Ovary (tissue), 9 donors: Measurements from ENCODE around the gene ZNF860. TPM values are rescaled to one million over a fixed set of nuclear protein-coding genes. Genes with fewer than 3 reads are reported as not detected.

Experiments
- DNase-seq, 5 donors: peaks; one replicate each; pipeline ENCODE4 v3.0.0-alpha.2; 2019 to 2020
- H3K27ac ChIP-seq, 2 donors: fragments of 200-600 bp; one replicate each; pipeline versions ENCODE4 v1.5.1 to v1.8.0; 2019 to 2022
- H3K27me3 ChIP-seq: fragments of 200-600 bp; one replicate; pipeline ENCODE4 v1.8.0; 2022
- H3K36me3 ChIP-seq: fragments of 200-600 bp; sonication (generic); one replicate; pipeline ENCODE4 v1.5.1; 2019
- H3K4me1 ChIP-seq: one replicate; pipeline ENCODE4 v1.8.1; 2013; ENCODE audit warnings: mild to moderate bottlenecking, moderate library complexity; ENCODE audit not compliant: insufficient read depth
- H3K4me3 ChIP-seq: fragments of 200-600 bp; sonication (generic); one replicate; pipeline ENCODE4 v1.5.1; 2017
- H3K9me3 ChIP-seq, 2 donors: fragments of 200-600 bp in 1 of 2; sonication (generic) in 1 of 2; one replicate each; pipeline versions ENCODE4 v1.5.1 to v1.8.1; 2013 to 2019; ENCODE audit warnings: mild to moderate bottlenecking in 1 of 2, moderate library complexity in 1 of 2
- EP300 ChIP-seq: sonication (generic); formaldehyde crosslinking; IDR thresholded peaks from one replicate; pipeline ENCODE4 v1.6.1; 2017; ENCODE audit warnings: antibody characterized with exemption
- POLR2A ChIP-seq: fragments of 450-650 bp; IDR thresholded peaks from one replicate; pipeline ENCODE4 v1.6.1; 2017; ENCODE audit warnings: antibody characterized with exemption, mild to moderate bottlenecking, moderate library complexity
- WGBS, 3 donors: extraction: QIAGEN DNeasy Blood & Tissue Kit in 1 of 3; methylation state at CpG; one replicate each; pipeline versions ENCODE4 v1.1.5 to v1.1.7; 2013 to 2017; 5-methylcytosine and 5-hydroxymethylcytosine counted together
- intact Hi-C, 4 donors: fragments of 100-400 bp; cut with DNase I; formaldehyde crosslinking; loops; one replicate each; pipeline versions ENCODE4 v1.11.0 to v1.15.1; 2022 to 2023
- polyA plus RNA-seq, 2 donors: library from polyadenylated mRNA; stranded (reverse); fragments of 200-250 nt in 1 of 2; fragments of 350-450 nt in 1 of 2; fragmentation: Illumina TruSeq in 1 of 2; extraction: RNeasy Lipid Tissue Mini Kit (QIAGEN cat#74804) in 1 of 2; gene quantifications; one replicate each; pipeline ENCODE4 v1.2.3, GENCODE V29; 2013 to 2014
- total RNA-seq, 7 donors: library from RNA; depleted of rRNA in 2 of 7; stranded (reverse); fragments of >200 nt in 2 of 7; fragmentation: NEBNext Ultra II Directional in 3 of 7; extraction: Animal tissue kit (Norgen Biotek cat#: 25700) in 3 of 7; gene quantifications; one replicate each; pipeline versions ENCODE4 v1.1.0 to v1.2.4, GENCODE V29; 2016 to 2023
- TF ChIP-seq, protein P1 (sequence below), 3 donors: fragments of 450-650 bp in 2 of 3; fragments of 200-600 bp in 1 of 3; IDR thresholded peaks; one replicate each; pipeline versions ENCODE4 v1.5.1 to v1.8.0; 2016 to 2022; ENCODE audit warnings: antibody characterized with exemption in 3 of 3, mild to moderate bottlenecking in 1 of 3
- donor health status: DM: no; HTN: no; CAD: no; lungs with moderate emphysema.
- donor health status: DM: no; HTN: no; CAD: no.
- donor health status: Bipolar disorder and iron deficiency.
- donor health status: DM: yes; HTN: yes; CAD: no.
- donor health status: DM: no; HTN: no; CAD: no.
- donor health status: DM: yes; HTN: yes; CAD: no.

The ZNF860 gene
- total and polyA plus RNA-seq, 9 donors = 0.28 to 1.6 (median 1.1) TPM

DNA sequence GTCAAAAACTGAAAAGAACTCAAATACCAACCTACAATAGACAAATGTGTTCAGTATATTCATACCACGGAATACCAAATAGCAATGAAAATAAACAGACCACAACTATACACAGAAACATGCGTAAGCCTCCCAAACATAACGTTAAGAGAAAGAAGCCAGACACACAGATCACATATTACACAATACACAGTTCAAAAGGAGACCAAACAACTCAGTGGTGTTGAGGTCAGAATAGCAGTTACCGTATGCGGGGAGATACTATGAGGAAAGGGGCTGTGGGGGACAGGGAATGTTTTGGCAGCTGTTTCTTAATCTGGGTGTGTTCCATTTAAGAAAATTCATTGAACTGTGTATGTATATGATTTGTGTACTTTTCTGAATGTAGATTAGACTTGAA is 7.1 kb upstream of the ZNF860 start:
- intact Hi-C loops = no loop called here
- peaks cover 1% of the 10 kb centered on the region for H3K4me1 ChIP-seq
- no peaks in the 10 kb centered on the region for H3K36me3 ChIP-seq
- WGBS, 3 donors = 74 to 77% (median 74%) methylated on average over 5 of the region's 5 CpGs
- DNase-seq = no peak
- H3K9me3 ChIP-seq = no peaks in the 10 kb centered on the region
- no peak overlapping the region for H3K27ac ChIP-seq
- TF ChIP-seq POLR2A (no peak), EP300 (no peak)
- TF ChIP-seq, protein P1, sequence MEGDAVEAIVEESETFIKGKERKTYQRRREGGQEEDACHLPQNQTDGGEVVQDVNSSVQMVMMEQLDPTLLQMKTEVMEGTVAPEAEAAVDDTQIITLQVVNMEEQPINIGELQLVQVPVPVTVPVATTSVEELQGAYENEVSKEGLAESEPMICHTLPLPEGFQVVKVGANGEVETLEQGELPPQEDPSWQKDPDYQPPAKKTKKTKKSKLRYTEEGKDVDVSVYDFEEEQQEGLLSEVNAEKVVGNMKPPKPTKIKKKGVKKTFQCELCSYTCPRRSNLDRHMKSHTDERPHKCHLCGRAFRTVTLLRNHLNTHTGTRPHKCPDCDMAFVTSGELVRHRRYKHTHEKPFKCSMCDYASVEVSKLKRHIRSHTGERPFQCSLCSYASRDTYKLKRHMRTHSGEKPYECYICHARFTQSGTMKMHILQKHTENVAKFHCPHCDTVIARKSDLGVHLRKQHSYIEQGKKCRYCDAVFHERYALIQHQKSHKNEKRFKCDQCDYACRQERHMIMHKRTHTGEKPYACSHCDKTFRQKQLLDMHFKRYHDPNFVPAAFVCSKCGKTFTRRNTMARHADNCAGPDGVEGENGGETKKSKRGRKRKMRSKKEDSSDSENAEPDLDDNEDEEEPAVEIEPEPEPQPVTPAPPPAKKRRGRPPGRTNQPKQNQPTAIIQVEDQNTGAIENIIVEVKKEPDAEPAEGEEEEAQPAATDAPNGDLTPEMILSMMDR (IDR thresholded peaks at IDR 0.05) = no peak
- no peaks in the 10 kb centered on the region for H3K27me3 ChIP-seq
- H3K4me3 ChIP-seq = no peak overlapping the region

DNA sequence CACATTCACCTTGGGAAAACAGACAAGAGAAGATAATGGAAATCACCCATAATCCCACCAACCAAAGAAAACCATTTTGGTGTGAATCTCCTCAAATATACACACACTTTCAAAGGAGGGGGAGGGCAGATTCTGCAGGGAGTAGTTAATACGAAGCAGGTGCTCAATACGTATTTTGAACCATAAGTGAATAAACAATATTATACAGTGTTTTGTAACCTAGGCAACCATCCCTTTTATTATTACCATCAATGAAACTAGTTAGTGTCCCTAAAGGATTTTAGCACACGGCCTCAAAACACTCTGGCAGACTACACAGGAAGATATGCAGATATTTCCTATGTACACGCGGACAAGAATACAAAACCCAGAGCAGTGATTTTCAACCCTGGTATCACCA is 6.6 kb upstream of the ZNF860 start:
- no peaks in the 10 kb centered on the region for H3K27me3 ChIP-seq
- peaks cover 4% of the 10 kb centered on the region for H3K4me1 ChIP-seq
- no peaks in the 10 kb centered on the region for H3K9me3 ChIP-seq
- TF ChIP-seq, protein P1 (IDR thresholded peaks at IDR 0.05) = no peak
- TF ChIP-seq POLR2A = no peak
- TF ChIP-seq EP300 = no peak
- WGBS, 3 donors = 80 to 95% (median 86%) methylated on average over 5 of the region's 5 CpGs
- H3K27ac ChIP-seq = no peak overlapping the region
- H3K4me3 ChIP-seq = no peak overlapping the region
- DNase-seq = no peak
- no peaks in the 10 kb centered on the region for H3K36me3 ChIP-seq
- intact Hi-C loops = no loop called here

DNA sequence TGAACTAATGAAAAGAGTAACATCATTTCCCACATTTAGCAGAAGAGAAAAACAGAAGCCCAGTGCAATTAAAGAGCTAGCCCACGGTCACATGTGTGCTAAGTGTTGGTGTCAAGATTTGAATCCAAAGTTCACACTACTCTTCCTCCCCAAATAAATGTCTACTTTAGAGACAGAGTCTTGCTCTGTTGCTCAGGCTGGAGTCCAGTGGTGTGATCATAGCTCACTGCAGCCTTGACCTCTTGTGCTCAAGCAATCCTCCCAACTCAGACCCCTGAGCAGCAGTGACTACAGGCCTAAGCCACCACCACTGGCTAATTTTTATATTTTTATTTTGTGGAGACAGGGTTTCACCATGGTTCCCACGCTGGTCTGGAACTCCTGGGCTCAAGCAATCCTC is 5.2 kb upstream of the ZNF860 start:
- TF ChIP-seq, protein P1 (IDR thresholded peaks at IDR 0.05) = no peak
- TF ChIP-seq POLR2A (no peak), EP300 (no peak)
- 80 to 90% (median 81%) methylated on average over 2 of the region's 2 CpGs for WGBS, 3 donors
- Histone ChIP-seq H3K27me3 (no peaks in the 10 kb centered on the region), H3K27ac (no peak overlapping the region), H3K4me3 (no peak overlapping the region), H3K4me1 (peaks cover 7% of the 10 kb centered on the region), H3K9me3 (no peaks in the 10 kb centered on the region), H3K36me3 (no peaks in the 10 kb centered on the region)
- no peak for DNase-seq
- intact Hi-C loops = no loop called here

- no peaks in the 10 kb centered on the region for H3K9me3 ChIP-seq
- no peak overlapping the region for H3K4me3 ChIP-seq
- H3K36me3 ChIP-seq = no peaks in the 10 kb centered on the region
- peaks cover 7% of the 10 kb centered on the region for H3K4me1 ChIP-seq
- no peaks in the 10 kb centered on the region for H3K27me3 ChIP-seq
- H3K27ac ChIP-seq = no peak overlapping the region
- TF ChIP-seq POLR2A (no peak), EP300 (no peak)
- TF ChIP-seq, protein P1 (IDR thresholded peaks at IDR 0.05) = no peak
- WGBS, 3 donors = 75 to 80% (median 77%) methylated on average over 2 of the region's 2 CpGs
- no peak for DNase-seq
- intact Hi-C loops = no loop called here
Measured at GRCh38 chr3:31977736-31978135, 3.8 kb upstream of the ZNF860 start.

DNA sequence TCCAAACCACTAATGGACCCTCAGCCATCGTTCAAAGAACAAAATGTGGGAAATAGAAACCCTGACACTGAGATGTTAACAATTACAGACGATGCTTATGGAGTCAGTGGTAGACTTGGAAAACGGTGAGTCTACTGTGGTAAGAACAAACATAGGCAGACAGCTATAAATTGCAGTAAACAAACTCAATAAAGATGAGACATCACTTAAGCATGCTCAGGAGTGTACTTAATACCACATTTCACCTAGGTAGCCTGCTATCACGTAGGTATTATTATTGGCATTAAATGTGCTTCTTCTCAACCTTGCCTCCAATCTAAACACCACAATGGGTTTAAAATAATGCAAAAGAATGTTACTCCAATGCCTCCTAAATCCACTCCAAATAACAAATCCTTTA is 3.0 kb upstream of the ZNF860 start:
- Histone ChIP-seq H3K27ac (no peak overlapping the region), H3K36me3 (no peaks in the 10 kb centered on the region), H3K9me3 (no peaks in the 10 kb centered on the region), H3K4me3 (no peak overlapping the region), H3K27me3 (no peaks in the 10 kb centered on the region), H3K4me1 (peaks cover 7% of the 10 kb centered on the region)
- intact Hi-C loops = no loop called here
- 93 to 95% (median 94%) methylated on average over 4 of the region's 4 CpGs for WGBS, 3 donors
- DNase-seq = no peak
- TF ChIP-seq EP300 (no peak), POLR2A (no peak)
- TF ChIP-seq, protein P1 (IDR thresholded peaks at IDR 0.05) = no peak
